HepG2 (cell line): ENCODE results near the gene SEC61A1. TPM values are rescaled to one million over a fixed set of nuclear protein-coding genes. Genes with fewer than 3 reads are reported as not detected.

Experiments used
- ATAC-seq: fragments of 200-7000 bp; cut with Tn5 transposase; 3 replicates; pipeline ENCODE4 v1.9.1; 2020; ENCODE audit warnings: mild to moderate bottlenecking, moderate library complexity
- BruUV-seq: library from RNA; stranded (reverse); fragments of 400-500 nt; replicated peaks from 2 replicates; lab custom pipeline; 2021; lab: Mats Ljungman, UMichigan
- CTCF ChIA-PET: fragments of 300-600 bp; formaldehyde crosslinking; extraction: SDS; loops from one replicate; lab custom pipeline; 2021; ENCODE audit warnings: low total read pairs, inconsistent platforms, low intra/inter-chr PET ratio; lab: Yijun Ruan, JAX
- POLR2A ChIA-PET: fragments of 350-600 bp; sonication (Branson Sonifier 250); formaldehyde crosslinking; loops from one replicate; lab custom pipeline; 2020; ENCODE audit warnings: antibody characterized with exemption, inconsistent platforms; lab: Yijun Ruan, JAX
- DNase-seq: peaks from one replicate; pipeline ENCODE4 v3.0.0-alpha.2; 2015; ENCODE audit warnings: low spot score
- FAIRE-seq: peaks from 3 replicates; lab custom pipeline; 2011; peaks lifted over from hg19 to GRCh38; lab: Jason Lieb, UNC
- H2AFZ ChIP-seq: one replicate; pipeline ENCODE4 v1.6.1; 2011; ENCODE audit warnings: low read length, inconsistent platforms
- H3K27ac ChIP-seq: fragments of 300-600 bp; 3 replicates; pipeline ENCODE4 v1.8.0; 2011; ENCODE audit warnings: mixed run types, mild to moderate bottlenecking, mixed read lengths, low read length, inconsistent platforms; ENCODE audit not compliant: insufficient read depth; ENCODE audit errors: extremely low read length
- H3K27me3 ChIP-seq, 2 experiments: fragments of 200-600 bp in 1 of 2; 2 replicates in 1 of 2; 3 replicates in 1 of 2; pipeline versions ENCODE4 v1.6.0 to v1.8.0; 2011; ENCODE audit warnings: low read length in 2 of 2, mild to moderate bottlenecking in 2 of 2, moderate library complexity in 2 of 2, inconsistent platforms in 1 of 2; ENCODE audit not compliant: insufficient read depth in 2 of 2, control insufficient read depth in 1 of 2
- H3K36me3 ChIP-seq, 2 experiments: fragments of 200-600 bp in 1 of 2; replicated peaks in 1 of 2; 2 replicates in 1 of 2; 3 replicates in 1 of 2; pipeline versions ENCODE4 v1.5.1 to v1.8.0; 2011; ENCODE audit warnings: low read length in 2 of 2, inconsistent platforms in 1 of 2; ENCODE audit not compliant: insufficient read depth in 2 of 2, control insufficient read depth in 1 of 2
- H3K4me1 ChIP-seq: 2 replicates; pipeline ENCODE4 v1.5.1; 2012; ENCODE audit warnings: low read length, inconsistent platforms; ENCODE audit not compliant: insufficient read depth
- H3K4me2 ChIP-seq: 2 replicates; pipeline ENCODE4 v1.6.0; 2011; ENCODE audit warnings: low read depth, low read length, inconsistent platforms
- H3K4me3 ChIP-seq, 3 experiments: fragments of 200-600 bp in 1 of 3; sonication (generic), shearing (Covaris generic) in 1 of 3; replicated peaks in 1 of 3; 2 replicates each; pipeline ENCODE4 v1.5.1; 2011 to 2016; ENCODE audit warnings: low read length in 3 of 3, inconsistent platforms in 2 of 3, low read depth in 2 of 3, mild to moderate bottlenecking in 2 of 3, control low read depth in 1 of 3, mixed read lengths in 1 of 3; ENCODE audit not compliant: insufficient read depth in 1 of 3
- H3K79me2 ChIP-seq: one replicate; pipeline ENCODE4 v1.6.1; 2011; ENCODE audit warnings: low read length, inconsistent platforms; ENCODE audit not compliant: insufficient read depth
- H3K9ac ChIP-seq: 2 replicates; pipeline ENCODE4 v1.6.0; 2011; ENCODE audit warnings: mild to moderate bottlenecking, low read depth, low read length, inconsistent platforms; ENCODE audit not compliant: insufficient read depth
- H3K9me3 ChIP-seq: 2 replicates; pipeline ENCODE4 v1.5.1; 2012; ENCODE audit warnings: mild to moderate bottlenecking, low read length
- H4K20me1 ChIP-seq: 2 replicates; pipeline ENCODE4 v1.6.0; 2011; ENCODE audit warnings: inconsistent platforms, mild to moderate bottlenecking, low read length, moderate library complexity; ENCODE audit not compliant: insufficient read depth
- AGO2 ChIP-seq: fragments of 200-400 bp; formaldehyde crosslinking; optimal IDR thresholded peaks from 2 replicates; pipeline ENCODE3; 2017; ENCODE audit warnings: mild to moderate bottlenecking, low read depth, low read length, moderate library complexity
- EP300 ChIP-seq, 3 experiments: sonication (generic) in 1 of 3; formaldehyde crosslinking in 1 of 3; IDR thresholded peaks; 2 replicates each; pipeline versions ENCODE4 v1.5.1 to v1.6.1; 2011 to 2020; ENCODE audit warnings: low read depth in 2 of 3, low read length in 2 of 3, borderline replicate concordance in 1 of 3, improper control_type of control experiment in 1 of 3, mild to moderate bottlenecking in 1 of 3, missing genetic modification reagents in 1 of 3, moderate library complexity in 1 of 3
- KDM6A ChIP-seq: IDR thresholded peaks from 2 replicates; pipeline ENCODE4 v1.6.1; 2016; ENCODE audit warnings: low read depth
- POLR2A ChIP-seq, 2 experiments: IDR thresholded peaks; 2 replicates each; pipeline ENCODE4 v1.6.1; 2011; ENCODE audit warnings: low read depth in 2 of 2, low read length in 2 of 2, mild to moderate bottlenecking in 1 of 2, moderate library complexity in 1 of 2; ENCODE audit not compliant: insufficient read depth in 1 of 2
- POLR2AphosphoS5 ChIP-seq: IDR thresholded peaks from 2 replicates; pipeline ENCODE4 v1.6.1; 2012; ENCODE audit warnings: low read depth, low read length
- RBFOX2 ChIP-seq: fragments of 200-400 bp; formaldehyde crosslinking; IDR thresholded peaks from 2 replicates; pipeline ENCODE4 v1.6.1; 2017; ENCODE audit warnings: low read depth, mild to moderate bottlenecking, low read length
- ZBTB39 ChIP-seq: sonication (generic); formaldehyde crosslinking; IDR thresholded peaks from 2 replicates; pipeline ENCODE4 v1.5.0; 2020; ENCODE audit warnings: missing genetic modification reagents
- ZMYM3 ChIP-seq: sonication (generic); formaldehyde crosslinking; IDR thresholded peaks from 2 replicates; pipeline ENCODE4 v1.5.1; 2020; ENCODE audit warnings: mild to moderate bottlenecking, missing genetic modification reagents
- ZNF556 ChIP-seq: sonication (generic); formaldehyde crosslinking; IDR thresholded peaks from 2 replicates; pipeline ENCODE4 v1.4.0; 2020; ENCODE audit warnings: mild to moderate bottlenecking, missing genetic modification reagents, borderline replicate concordance
- ZNF629 ChIP-seq: sonication (generic); formaldehyde crosslinking; conservative IDR thresholded peaks from 2 replicates; pipeline ENCODE4 v1.5.0; 2020; ENCODE audit warnings: missing genetic modification reagents
- ZSCAN22 ChIP-seq: sonication (generic); formaldehyde crosslinking; IDR thresholded peaks from 2 replicates; pipeline ENCODE4 v1.4.0; 2020; ENCODE audit warnings: mild to moderate bottlenecking, missing genetic modification reagents
- WGBS: methylation state at CpG from one replicate; pipeline ENCODE4 v1.1.6; 2017; ENCODE audit warnings: low lambda C conversion rate; 5-methylcytosine and 5-hydroxymethylcytosine counted together
- in situ Hi-C: cut with HindIII; loops from 2 replicates; pipeline ENCODE4 v1.10.0; 2017; ENCODE audit warnings: low pct_unique_long_range_greater_than_20kb; ENCODE audit not compliant: extremely low pct_ligation_motif_present
- intact Hi-C: fragments of 100-400 bp; cut with micrococcal nuclease; formaldehyde crosslinking; loops from one replicate; pipeline ENCODE4 v1.10.0; 2022; ENCODE audit not compliant: unreplicated experiment
- polyA plus RNA-seq, 8 experiments: library from polyadenylated mRNA; depleted of rRNA in 3 of 8; stranded (reverse) in 7 of 8; unstranded in 1 of 8; fragments of >200 nt; fragmentation: Illumina TruSeq in 4 of 8; extraction: Trizol in 4 of 8; gene quantifications; 2 replicates each; pipeline versions ENCODE4 v1.2.1 to v1.2.3, GENCODE V29; 2011 to 2016; ENCODE audit warnings: low read depth in 4 of 8, missing spikeins in 1 of 8, mixed read lengths in 1 of 8; ENCODE audit not compliant: insufficient read depth in 1 of 8
- total RNA-seq, 5 experiments: library from RNA; depleted of rRNA; stranded (reverse); fragments of >200 nt; fragmentation: Illumina TruSeq; extraction: Trizol; gene quantifications; 2 replicates each; pipeline ENCODE4 v1.2.3, GENCODE V29; 2016; ENCODE audit warnings: low read depth in 1 of 5

The SEC61A1 gene
- total and polyA plus RNA-seq, 2 of the 13 experiments (the other 11 are each of a cell fraction or from before 2014, with no cell fraction given), result 170 to 203 TPM

GRCh38 chr3:128072454-128073184, 20.4 kb downstream of the SEC61A1 start:
- TF ChIP-seq KDM6A (CRISPR knock-in tag), result no peak
- TF ChIP-seq EP300 (IDR thresholded peaks at IDR 0.05; ENCODE audit: low read depth in 2 of 2, low read length in 2 of 2), result no peak
- no peak for TF ChIP-seq EP300 (CRISPR knock-in tag; IDR thresholded peaks at IDR 0.05; ENCODE audit: borderline replicate concordance)
- no peak for TF ChIP-seq ZBTB39 (CRISPR knock-in tag)
- no peak for TF ChIP-seq ZNF556 (CRISPR knock-in tag)
- peak in 1 of 2 experiments; percentile 13; a peak in 1 of 4 replicates for TF ChIP-seq POLR2A (IDR thresholded peaks at IDR 0.05; ENCODE audit: insufficient read depth in 1 of 2, low read depth in 2 of 2, low read length in 2 of 2)
- peak; percentile 47 for TF ChIP-seq AGO2
- TF ChIP-seq RBFOX2, result 0 out of 2 replicates have a peak, but pooled peaks have one; percentile 38
- TF ChIP-seq ZMYM3 (CRISPR knock-in tag), result peak; percentile 48; the same call in 1 of the 2 replicates
- no peak for TF ChIP-seq ZSCAN22 (CRISPR knock-in tag)
- TF ChIP-seq POLR2AphosphoS5, result peak; percentile 9; the same call in 1 of the 2 replicates
- peak; percentile 89 for TF ChIP-seq ZNF629 (CRISPR knock-in tag)
- no peaks in the 10 kb centered on the region for H3K9me3 ChIP-seq
- peaks cover 32 to 57% of the 10 kb centered on the region in 2 experiments for H3K36me3 ChIP-seq
- in situ Hi-C loops (no loop called here), intact Hi-C loops (no loop called here)
- no peak overlapping the region for H2AFZ ChIP-seq
- WGBS, result 91% methylated on average over 7 of the region's 13 CpGs
- no peaks in the 10 kb centered on the region for H3K4me1 ChIP-seq
- H3K27me3 ChIP-seq, result no peaks in the 10 kb centered on the region
- H3K79me2 ChIP-seq, result no peaks in the 10 kb centered on the region
- BruUV-seq, result no TSS peak
- H3K4me2 ChIP-seq, result no peak overlapping the region
- no peak overlapping the region for H3K9ac ChIP-seq
- DNase-seq (no peak), FAIRE-seq (no peak), ATAC-seq (peak; percentile 1; the same call in 1 of the 3 replicates)
- H3K27ac ChIP-seq, result no peak overlapping the region
- H3K4me3 ChIP-seq, result no peak overlapping the region
- peaks cover 17% of the 10 kb centered on the region for H4K20me1 ChIP-seq
- POLR2A ChIA-PET, result no interaction called here
- CTCF ChIA-PET, result no interaction called here
